Ascending aorta (tissue), 2 donors: ENCODE results near the gene ZNF212. TPM values are rescaled to one million over a fixed set of nuclear protein-coding genes. Genes with fewer than 3 reads are reported as not detected.
"Not testable (repeated sequence)": the region's sequence is repeated elsewhere in the genome, so short reads cannot be mapped to it uniquely, and the experiment has no call there.

Experiments used
- DNase-seq, 2 donors: peaks; one replicate each; pipeline ENCODE4 v3.0.0-alpha.2; 2019; ENCODE audit warnings: low spot score in 2 of 2
- H3K27ac ChIP-seq, 2 donors: fragments of 200-600 bp; sonication (generic); one replicate each; pipeline ENCODE4 v1.5.1; 2016 to 2017; ENCODE audit warnings: mild to moderate bottlenecking in 1 of 2
- H3K27me3 ChIP-seq: fragments of 200-600 bp; sonication (generic); one replicate; pipeline ENCODE4 v1.5.1; 2017
- H3K36me3 ChIP-seq, 2 donors: fragments of 200-600 bp; sonication (generic); one replicate each; pipeline ENCODE4 v1.5.1; 2016
- H3K4me1 ChIP-seq, 2 donors: fragments of 200-600 bp; sonication (generic); one replicate each; pipeline ENCODE4 v1.5.1; 2016 to 2017; ENCODE audit warnings: mild to moderate bottlenecking in 1 of 2
- H3K4me3 ChIP-seq, 2 donors: fragments of 200-600 bp; sonication (generic); one replicate each; pipeline ENCODE4 v1.5.1; 2016 to 2017; ENCODE audit warnings: mild to moderate bottlenecking in 1 of 2
- H3K9me3 ChIP-seq, 2 donors: fragments of 200-600 bp; sonication (generic); one replicate each; pipeline ENCODE4 v1.5.1; 2016
- intact Hi-C: fragments of 100-400 bp; cut with DNase I; formaldehyde crosslinking; loops from one replicate; pipeline ENCODE4 v1.15.1; 2023
- total RNA-seq: library from RNA; depleted of rRNA; stranded (reverse); fragments of >200 nt; gene quantifications from one replicate; pipeline ENCODE4 v1.1.0, GENCODE V29; 2016
- TF ChIP-seq, protein P1 (sequence below), 3 experiments: fragments of 200-600 bp in 2 of 3; fragments of 450-650 bp in 1 of 3; sonication (generic) in 2 of 3; IDR thresholded peaks; one replicate each; pipeline ENCODE4 v1.5.1; 2016 to 2019; ENCODE audit warnings: antibody characterized with exemption in 3 of 3, mild to moderate bottlenecking in 1 of 3, moderate library complexity in 1 of 3

The ZNF212 gene
- total RNA-seq, 1 donor from 2014 or later, result 5.2 TPM

GRCh38 chr7:149223761-149224160 is 15.7 kb upstream of the ZNF212 start:
- H3K9me3 ChIP-seq, result no peaks in the 10 kb centered on the region
- DNase-seq, result no peak
- H3K27me3 ChIP-seq, result no peaks in the 10 kb centered on the region
- H3K4me3 ChIP-seq, result no peak overlapping the region
- no peak overlapping the region for H3K27ac ChIP-seq
- TF ChIP-seq, protein P1, sequence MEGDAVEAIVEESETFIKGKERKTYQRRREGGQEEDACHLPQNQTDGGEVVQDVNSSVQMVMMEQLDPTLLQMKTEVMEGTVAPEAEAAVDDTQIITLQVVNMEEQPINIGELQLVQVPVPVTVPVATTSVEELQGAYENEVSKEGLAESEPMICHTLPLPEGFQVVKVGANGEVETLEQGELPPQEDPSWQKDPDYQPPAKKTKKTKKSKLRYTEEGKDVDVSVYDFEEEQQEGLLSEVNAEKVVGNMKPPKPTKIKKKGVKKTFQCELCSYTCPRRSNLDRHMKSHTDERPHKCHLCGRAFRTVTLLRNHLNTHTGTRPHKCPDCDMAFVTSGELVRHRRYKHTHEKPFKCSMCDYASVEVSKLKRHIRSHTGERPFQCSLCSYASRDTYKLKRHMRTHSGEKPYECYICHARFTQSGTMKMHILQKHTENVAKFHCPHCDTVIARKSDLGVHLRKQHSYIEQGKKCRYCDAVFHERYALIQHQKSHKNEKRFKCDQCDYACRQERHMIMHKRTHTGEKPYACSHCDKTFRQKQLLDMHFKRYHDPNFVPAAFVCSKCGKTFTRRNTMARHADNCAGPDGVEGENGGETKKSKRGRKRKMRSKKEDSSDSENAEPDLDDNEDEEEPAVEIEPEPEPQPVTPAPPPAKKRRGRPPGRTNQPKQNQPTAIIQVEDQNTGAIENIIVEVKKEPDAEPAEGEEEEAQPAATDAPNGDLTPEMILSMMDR (IDR thresholded peaks at IDR 0.05), result no peak
- intact Hi-C loops, result no loop called here
- peaks cover 25 to 65% of the 10 kb centered on the region in 2 donors for H3K36me3 ChIP-seq
- H3K4me1 ChIP-seq, result no peaks in the 10 kb centered on the region

- no peaks in the 10 kb centered on the region for H3K4me1 ChIP-seq
- TF ChIP-seq, protein P1 (IDR thresholded peaks at IDR 0.05), result no peak
- H3K27ac ChIP-seq, result no peak overlapping the region
- H3K27me3 ChIP-seq, result no peaks in the 10 kb centered on the region
- H3K4me3 ChIP-seq, result no peak overlapping the region
- DNase-seq, result no peak
- H3K9me3 ChIP-seq, result no peaks in the 10 kb centered on the region
- intact Hi-C loops, result no loop called here
- H3K36me3 ChIP-seq, result peaks cover 22 to 59% of the 10 kb centered on the region in 2 donors
Measured at GRCh38 chr7:149224352-149224751, 15.1 kb upstream of the ZNF212 start.

DNA sequence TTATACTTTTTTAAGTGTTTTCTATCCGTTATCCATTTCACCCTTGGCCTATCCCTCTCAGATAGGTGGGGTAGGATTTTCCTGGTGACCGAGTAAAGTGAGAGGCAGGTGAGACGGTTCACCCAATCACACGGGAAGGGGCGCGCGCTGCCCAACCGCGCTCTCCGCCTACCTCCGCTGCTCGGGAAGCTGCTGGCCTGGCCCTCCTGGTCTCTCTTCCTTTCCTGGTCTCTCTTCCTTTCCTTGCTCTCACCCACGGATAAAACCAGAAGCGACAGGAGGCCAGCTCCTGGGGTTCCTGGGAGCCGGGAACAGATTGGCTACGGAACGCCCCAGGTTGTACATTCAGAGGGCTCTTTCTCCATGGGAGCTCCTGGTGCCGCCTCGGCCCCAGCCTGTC is 14.3 kb upstream of the ZNF212 start:
- intact Hi-C loops, result no loop called here
- TF ChIP-seq, protein P1 (IDR thresholded peaks at IDR 0.05), result no peak
- no peak for DNase-seq
- H3K27ac ChIP-seq, result no peak overlapping the region
- peaks cover 22 to 51% of the 10 kb centered on the region in 2 donors for H3K36me3 ChIP-seq
- H3K4me1 ChIP-seq, result no peaks in the 10 kb centered on the region
- no peak overlapping the region for H3K4me3 ChIP-seq
- H3K27me3 ChIP-seq, result no peaks in the 10 kb centered on the region
- no peaks in the 10 kb centered on the region for H3K9me3 ChIP-seq

DNA sequence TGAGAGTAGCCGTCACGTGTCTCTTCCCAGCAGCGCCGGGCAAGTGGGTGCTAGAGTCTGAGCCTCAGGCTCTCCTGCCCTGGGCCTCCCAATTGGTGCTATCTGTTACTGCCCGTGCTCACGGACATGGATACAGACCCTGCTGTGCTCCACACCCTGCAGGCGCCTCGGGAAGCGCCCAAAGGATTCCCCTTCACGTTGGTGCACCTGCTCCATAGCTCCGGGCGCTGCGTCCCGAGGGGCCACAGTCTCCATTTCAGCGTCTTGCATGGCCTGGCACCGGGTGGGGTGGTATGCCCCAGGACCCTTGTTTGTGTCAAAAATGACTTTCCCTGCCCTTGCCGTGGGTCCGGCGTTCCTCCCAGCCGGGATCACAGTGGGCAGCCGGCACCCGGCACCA is 13.8 kb upstream of the ZNF212 start:
- intact Hi-C loops, result no loop called here
- Histone ChIP-seq H3K4me1 (no peaks in the 10 kb centered on the region), H3K36me3 (peaks cover 22 to 46% of the 10 kb centered on the region in 2 donors), H3K27ac (no peak overlapping the region), H3K9me3 (no peaks in the 10 kb centered on the region), H3K27me3 (no peaks in the 10 kb centered on the region), H3K4me3 (no peak overlapping the region)
- TF ChIP-seq, protein P1 (IDR thresholded peaks at IDR 0.05), result no peak
- no peak for DNase-seq

DNA sequence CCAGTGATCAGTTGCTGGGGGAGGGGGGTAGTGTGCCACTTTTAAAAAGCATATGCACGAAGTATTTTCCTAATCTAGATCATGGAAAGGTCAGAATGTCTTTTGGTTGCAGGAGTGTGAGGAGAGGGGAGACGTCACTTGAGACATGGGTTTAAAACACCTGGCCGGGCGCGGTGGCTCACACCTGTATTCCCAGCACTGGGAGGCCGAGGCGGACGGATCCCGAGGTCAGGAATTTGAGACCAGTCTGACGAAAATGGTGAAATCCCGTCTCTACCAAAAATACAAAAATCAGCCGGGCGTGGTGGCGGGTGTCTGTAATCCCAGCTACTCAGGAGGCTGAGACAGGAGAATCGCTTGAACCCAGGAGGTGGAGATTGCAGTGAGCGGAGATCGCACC is 13.1 kb upstream of the ZNF212 start:
- H3K27ac ChIP-seq, H3K9me3 ChIP-seq, H3K4me3 ChIP-seq, H3K27me3 ChIP-seq, intact Hi-C loops, H3K4me1 ChIP-seq, DNase-seq: not testable (repeated sequence)
- peaks cover 22 to 40% of the 10 kb centered on the region in 2 donors for H3K36me3 ChIP-seq

DNA sequence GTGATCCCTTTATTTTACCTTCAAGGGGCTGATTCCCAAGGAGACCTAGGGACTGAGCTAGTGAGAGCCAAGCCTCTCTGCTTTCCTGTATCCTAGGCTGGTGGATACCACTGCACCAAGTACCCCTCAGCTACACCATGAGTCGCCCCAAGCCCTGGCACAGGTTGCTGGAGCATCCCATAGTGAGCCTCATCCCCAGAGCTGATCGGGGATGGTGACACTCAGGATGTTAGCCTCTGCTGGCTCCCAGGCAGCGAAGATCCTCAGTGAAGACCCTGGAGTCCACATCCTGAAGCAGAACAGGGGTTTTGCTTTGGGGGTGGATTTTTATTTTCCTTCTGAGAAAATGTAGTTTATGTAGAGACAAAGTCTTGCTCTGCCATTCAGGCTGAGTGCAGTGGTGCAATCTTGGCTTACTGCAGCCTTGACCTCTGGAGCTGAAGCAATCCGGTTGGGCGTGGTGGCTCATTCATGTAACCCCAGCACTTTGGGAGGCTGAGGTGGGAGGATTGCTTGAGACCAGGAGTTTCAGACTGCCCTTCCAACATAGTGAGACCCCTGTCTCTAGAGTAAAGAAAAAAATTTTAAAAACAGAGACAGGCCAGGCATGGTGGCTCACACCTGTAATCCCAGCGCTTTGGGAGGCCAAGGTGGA is 12.5 kb upstream of the ZNF212 start:
- no peaks in the 10 kb centered on the region for H3K4me1 ChIP-seq
- no peak overlapping the region for H3K4me3 ChIP-seq
- intact Hi-C loops, result no loop called here
- no peak for DNase-seq
- H3K27ac ChIP-seq, result no peak overlapping the region
- H3K36me3 ChIP-seq, result peaks cover 19 to 34% of the 10 kb centered on the region in 2 donors
- H3K9me3 ChIP-seq, result no peaks in the 10 kb centered on the region
- TF ChIP-seq, protein P1 (IDR thresholded peaks at IDR 0.05), result no peak
- no peaks in the 10 kb centered on the region for H3K27me3 ChIP-seq
